Gastrocnemius medialis (tissue), 4 donors: Measurements from ENCODE around the gene ARHGAP26.

ENCODE experiments used
- POLR2A ChIP-seq, 2 donors: fragments of 450-650 bp; IDR thresholded peaks; one replicate each; pipeline ENCODE4 v1.6.1; 2017; ENCODE audit warnings: antibody characterized with exemption in 2 of 2, mild to moderate bottlenecking in 2 of 2, moderate library complexity in 2 of 2
- TF ChIP-seq, protein P1 (sequence below), 5 experiments: fragments of 450-650 bp in 3 of 5; fragments of 200-600 bp in 2 of 5; sonication (generic) in 2 of 5; IDR thresholded peaks in 4 of 5; conservative IDR thresholded peaks in 1 of 5; 1 replicate in 4 of 5; 2 replicates in 1 of 5; pipeline ENCODE4 v1.5.1; 2016 to 2019; ENCODE audit warnings: antibody characterized with exemption in 5 of 5, mild to moderate bottlenecking in 3 of 5, moderate library complexity in 3 of 5

DNA sequence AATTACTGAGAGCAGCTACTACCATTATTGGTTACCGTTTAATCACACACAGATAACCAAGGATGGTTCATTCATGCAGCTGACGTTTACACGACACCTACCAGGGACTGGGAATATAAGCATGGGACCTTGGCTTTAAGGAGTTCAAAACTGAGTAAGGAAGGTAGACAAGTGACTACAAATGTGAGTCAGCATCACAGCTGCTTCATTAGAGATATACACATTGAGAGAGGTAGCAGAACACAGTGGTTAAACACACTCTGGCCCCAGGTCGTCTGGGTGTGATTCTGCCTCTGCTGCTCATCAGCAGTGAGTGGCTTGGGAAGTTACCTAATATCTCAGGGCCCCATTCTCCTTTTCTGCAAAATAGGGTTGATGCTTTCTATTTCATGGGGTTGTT is 364.7 kb downstream of the ARHGAP26 start:
- TF ChIP-seq, protein P1, sequence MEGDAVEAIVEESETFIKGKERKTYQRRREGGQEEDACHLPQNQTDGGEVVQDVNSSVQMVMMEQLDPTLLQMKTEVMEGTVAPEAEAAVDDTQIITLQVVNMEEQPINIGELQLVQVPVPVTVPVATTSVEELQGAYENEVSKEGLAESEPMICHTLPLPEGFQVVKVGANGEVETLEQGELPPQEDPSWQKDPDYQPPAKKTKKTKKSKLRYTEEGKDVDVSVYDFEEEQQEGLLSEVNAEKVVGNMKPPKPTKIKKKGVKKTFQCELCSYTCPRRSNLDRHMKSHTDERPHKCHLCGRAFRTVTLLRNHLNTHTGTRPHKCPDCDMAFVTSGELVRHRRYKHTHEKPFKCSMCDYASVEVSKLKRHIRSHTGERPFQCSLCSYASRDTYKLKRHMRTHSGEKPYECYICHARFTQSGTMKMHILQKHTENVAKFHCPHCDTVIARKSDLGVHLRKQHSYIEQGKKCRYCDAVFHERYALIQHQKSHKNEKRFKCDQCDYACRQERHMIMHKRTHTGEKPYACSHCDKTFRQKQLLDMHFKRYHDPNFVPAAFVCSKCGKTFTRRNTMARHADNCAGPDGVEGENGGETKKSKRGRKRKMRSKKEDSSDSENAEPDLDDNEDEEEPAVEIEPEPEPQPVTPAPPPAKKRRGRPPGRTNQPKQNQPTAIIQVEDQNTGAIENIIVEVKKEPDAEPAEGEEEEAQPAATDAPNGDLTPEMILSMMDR (IDR thresholded peaks at IDR 0.05 in 4 of 5, conservative IDR thresholded peaks at IDR 0.05 in 1 of 5) = no peak
- TF ChIP-seq POLR2A (IDR thresholded peaks at IDR 0.05) = peak; percentile 22 to 29
